Esophagus muscularis mucosa (tissue), 3 donors: Measurements from ENCODE around the gene PRND.

Experiments
- EP300 ChIP-seq: sonication (generic); formaldehyde crosslinking; IDR thresholded peaks from one replicate; pipeline ENCODE4 v1.6.1; 2017; ENCODE audit warnings: antibody characterized with exemption
- TF ChIP-seq, protein P1 (sequence below), 3 experiments: fragments of 200-600 bp in 2 of 3; fragments of 450-650 bp in 1 of 3; sonication (generic) in 2 of 3; IDR thresholded peaks; one replicate each; pipeline ENCODE4 v1.5.1; 2017 to 2019; ENCODE audit warnings: antibody characterized with exemption in 3 of 3, mild to moderate bottlenecking in 2 of 3, moderate library complexity in 1 of 3

DNA sequence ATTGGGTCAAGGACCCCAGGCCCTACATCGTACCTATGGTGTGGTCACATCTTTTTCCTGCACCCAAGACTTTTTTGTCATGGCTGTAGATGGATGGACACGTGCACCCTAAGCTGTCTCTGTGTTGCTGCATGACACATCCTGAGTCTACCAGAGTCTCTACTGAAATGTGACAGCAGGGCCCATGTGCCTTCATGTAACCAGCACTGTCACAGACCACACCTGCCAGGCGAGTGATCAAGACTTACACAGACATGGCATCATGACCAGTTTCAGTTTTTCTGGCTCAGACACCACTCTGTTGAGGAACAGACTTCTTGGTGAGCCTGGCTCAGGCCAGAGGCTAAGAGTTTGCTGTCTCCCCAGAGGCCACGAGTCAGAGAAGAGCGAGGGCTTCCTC, 7.6 kb downstream of the PRND start:
- TF ChIP-seq, protein P1, sequence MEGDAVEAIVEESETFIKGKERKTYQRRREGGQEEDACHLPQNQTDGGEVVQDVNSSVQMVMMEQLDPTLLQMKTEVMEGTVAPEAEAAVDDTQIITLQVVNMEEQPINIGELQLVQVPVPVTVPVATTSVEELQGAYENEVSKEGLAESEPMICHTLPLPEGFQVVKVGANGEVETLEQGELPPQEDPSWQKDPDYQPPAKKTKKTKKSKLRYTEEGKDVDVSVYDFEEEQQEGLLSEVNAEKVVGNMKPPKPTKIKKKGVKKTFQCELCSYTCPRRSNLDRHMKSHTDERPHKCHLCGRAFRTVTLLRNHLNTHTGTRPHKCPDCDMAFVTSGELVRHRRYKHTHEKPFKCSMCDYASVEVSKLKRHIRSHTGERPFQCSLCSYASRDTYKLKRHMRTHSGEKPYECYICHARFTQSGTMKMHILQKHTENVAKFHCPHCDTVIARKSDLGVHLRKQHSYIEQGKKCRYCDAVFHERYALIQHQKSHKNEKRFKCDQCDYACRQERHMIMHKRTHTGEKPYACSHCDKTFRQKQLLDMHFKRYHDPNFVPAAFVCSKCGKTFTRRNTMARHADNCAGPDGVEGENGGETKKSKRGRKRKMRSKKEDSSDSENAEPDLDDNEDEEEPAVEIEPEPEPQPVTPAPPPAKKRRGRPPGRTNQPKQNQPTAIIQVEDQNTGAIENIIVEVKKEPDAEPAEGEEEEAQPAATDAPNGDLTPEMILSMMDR (IDR thresholded peaks at IDR 0.05), result no peak
- TF ChIP-seq EP300, result no peak
